MM.1S (cell line): Measurements from ENCODE around the gene MAD1L1.

Experiments
- DNase-seq: peaks from one replicate; pipeline ENCODE4 v3.0.0-alpha.2; 2015
- H2AFZ ChIP-seq: fragments of 300-600 bp; sonication (generic); 2 replicates; pipeline ENCODE4 v1.6.0; 2016; ENCODE audit warnings: antibody characterized with exemption, low read length
- H3F3A ChIP-seq: fragments of 300-600 bp; sonication (generic); 2 replicates; pipeline ENCODE4 v1.6.1; 2016; ENCODE audit warnings: mild to moderate bottlenecking, antibody characterized with exemption, low read length, moderate library complexity, mixed read lengths; ENCODE audit not compliant: insufficient read depth
- H3K27ac ChIP-seq: fragments of 300-600 bp; sonication (generic); 2 replicates; pipeline ENCODE4 v1.5.1; 2016; ENCODE audit warnings: mild to moderate bottlenecking, low read length
- H3K27me3 ChIP-seq: fragments of 300-600 bp; sonication (generic); replicated peaks from 2 replicates; pipeline ENCODE4 v1.6.0; 2016; ENCODE audit warnings: low read length; ENCODE audit not compliant: insufficient read depth
- H3K36me3 ChIP-seq: fragments of 300-600 bp; sonication (generic); replicated peaks from 2 replicates; pipeline ENCODE4 v1.6.1; 2016; ENCODE audit warnings: mild to moderate bottlenecking, low read length, mixed read lengths; ENCODE audit not compliant: insufficient read depth
- H3K4me1 ChIP-seq: fragments of 300-600 bp; sonication (generic); 2 replicates; pipeline ENCODE4 v1.6.1; 2016; ENCODE audit warnings: low read length, mixed read lengths
- H3K4me2 ChIP-seq: fragments of 300-600 bp; sonication (generic); 2 replicates; pipeline ENCODE4 v1.6.0; 2016; ENCODE audit warnings: low read depth, low read length
- H3K4me3 ChIP-seq: fragments of 300-600 bp; sonication (generic); 2 replicates; pipeline ENCODE4 v1.5.1; 2016; ENCODE audit warnings: low read length, mixed read lengths
- H3K79me2 ChIP-seq: fragments of 300-600 bp; sonication (generic); 2 replicates; pipeline ENCODE4 v1.6.1; 2016; ENCODE audit warnings: mixed run types, low read length, mixed read lengths
- H3K9ac ChIP-seq: fragments of 300-600 bp; sonication (generic); 2 replicates; pipeline ENCODE4 v1.6.1; 2016; ENCODE audit warnings: low read length, mixed read lengths
- H3K9me2 ChIP-seq: fragments of 300-600 bp; sonication (generic); replicated peaks from 2 replicates; pipeline ENCODE4 v1.6.1; 2016; ENCODE audit warnings: mild to moderate bottlenecking, low read length, mixed read lengths; ENCODE audit not compliant: insufficient read depth
- H3K9me3 ChIP-seq: fragments of 300-600 bp; sonication (generic); replicated peaks from 2 replicates; pipeline ENCODE4 v1.6.1; 2016; ENCODE audit warnings: mild to moderate bottlenecking, low read length, mixed read lengths; ENCODE audit not compliant: insufficient read depth
- H4K20me1 ChIP-seq: fragments of 300-600 bp; sonication (generic); 2 replicates; pipeline ENCODE4 v1.6.1; 2016; ENCODE audit warnings: mild to moderate bottlenecking, low read length, moderate library complexity, mixed read lengths; ENCODE audit not compliant: insufficient read depth
- EZH2 ChIP-seq: fragments of 300-600 bp; sonication (generic); optimal IDR thresholded peaks from 2 replicates; pipeline ENCODE3; 2017; ENCODE audit warnings: low read depth, mild to moderate bottlenecking, antibody characterized with exemption, low read length, mixed read lengths
- EZH2phosphoT487 ChIP-seq: fragments of 300-600 bp; sonication (generic); IDR thresholded peaks from 2 replicates; pipeline ENCODE4 v1.6.1; 2018; ENCODE audit warnings: antibody characterized with exemption, low read length
- TF ChIP-seq, protein P1 (sequence below): fragments of 300-600 bp; sonication (generic); IDR thresholded peaks from 2 replicates; pipeline ENCODE4 v1.5.1; 2016; ENCODE audit warnings: antibody characterized with exemption, low read length, mixed read lengths

The MAD1L1 gene

DNA sequence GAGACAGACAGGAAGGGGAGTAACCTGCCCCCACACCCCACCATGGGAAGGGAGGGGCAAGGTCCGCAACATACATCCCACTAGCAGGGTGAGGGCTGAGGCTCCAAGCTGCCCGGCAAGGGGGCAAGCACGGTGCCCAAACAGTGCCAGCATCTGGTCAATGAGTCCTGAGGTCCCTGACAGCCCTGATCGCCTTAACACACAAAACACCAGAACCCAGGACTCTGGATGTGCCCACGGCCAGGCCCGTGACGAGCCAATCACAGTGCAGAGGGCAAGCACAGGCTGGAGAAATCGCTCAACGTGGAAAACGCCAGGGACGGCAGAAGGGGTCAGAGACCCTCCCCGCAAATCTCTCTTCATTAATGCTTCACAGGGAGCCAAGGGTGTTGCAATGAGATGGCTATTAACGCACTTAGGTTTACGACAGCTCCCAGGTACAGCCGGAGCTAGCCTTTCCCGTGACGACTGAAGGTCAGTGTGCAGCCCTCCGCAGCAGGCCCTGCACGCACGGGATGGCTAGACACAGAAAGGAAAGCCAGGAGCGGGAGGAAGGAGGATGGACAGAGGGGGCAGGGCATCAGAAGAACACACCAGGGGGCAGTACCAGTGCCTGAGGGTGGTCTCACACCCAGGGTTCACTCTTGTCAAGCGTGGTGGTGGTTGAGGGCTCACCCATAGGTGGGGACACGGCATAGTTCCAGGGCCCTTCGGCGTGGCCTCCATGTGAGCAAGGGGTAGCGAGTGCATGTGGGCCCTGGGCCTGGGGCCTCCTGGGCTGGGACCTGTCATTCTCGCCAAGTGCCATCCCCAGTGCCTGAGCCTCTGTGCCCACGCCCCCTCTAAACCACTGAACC, 220.5 kb downstream of the MAD1L1 start:
- H2AFZ ChIP-seq: no peak overlapping the region
- no peaks in the 10 kb centered on the region for H3F3A ChIP-seq
- no peaks in the 10 kb centered on the region for H3K9me2 ChIP-seq
- no peaks in the 10 kb centered on the region for H3K79me2 ChIP-seq
- H3K9me3 ChIP-seq: no peaks in the 10 kb centered on the region
- TF ChIP-seq EZH2: no peak
- TF ChIP-seq, protein P1, sequence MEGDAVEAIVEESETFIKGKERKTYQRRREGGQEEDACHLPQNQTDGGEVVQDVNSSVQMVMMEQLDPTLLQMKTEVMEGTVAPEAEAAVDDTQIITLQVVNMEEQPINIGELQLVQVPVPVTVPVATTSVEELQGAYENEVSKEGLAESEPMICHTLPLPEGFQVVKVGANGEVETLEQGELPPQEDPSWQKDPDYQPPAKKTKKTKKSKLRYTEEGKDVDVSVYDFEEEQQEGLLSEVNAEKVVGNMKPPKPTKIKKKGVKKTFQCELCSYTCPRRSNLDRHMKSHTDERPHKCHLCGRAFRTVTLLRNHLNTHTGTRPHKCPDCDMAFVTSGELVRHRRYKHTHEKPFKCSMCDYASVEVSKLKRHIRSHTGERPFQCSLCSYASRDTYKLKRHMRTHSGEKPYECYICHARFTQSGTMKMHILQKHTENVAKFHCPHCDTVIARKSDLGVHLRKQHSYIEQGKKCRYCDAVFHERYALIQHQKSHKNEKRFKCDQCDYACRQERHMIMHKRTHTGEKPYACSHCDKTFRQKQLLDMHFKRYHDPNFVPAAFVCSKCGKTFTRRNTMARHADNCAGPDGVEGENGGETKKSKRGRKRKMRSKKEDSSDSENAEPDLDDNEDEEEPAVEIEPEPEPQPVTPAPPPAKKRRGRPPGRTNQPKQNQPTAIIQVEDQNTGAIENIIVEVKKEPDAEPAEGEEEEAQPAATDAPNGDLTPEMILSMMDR: no peak
- TF ChIP-seq EZH2phosphoT487: no peak
- no peak overlapping the region for H3K27ac ChIP-seq
- no peaks in the 10 kb centered on the region for H3K36me3 ChIP-seq
- H3K9ac ChIP-seq: no peak overlapping the region
- H3K4me1 ChIP-seq: no peaks in the 10 kb centered on the region
- H4K20me1 ChIP-seq: no peaks in the 10 kb centered on the region
- H3K4me2 ChIP-seq: no peak overlapping the region
- no peaks in the 10 kb centered on the region for H3K27me3 ChIP-seq
- no peak overlapping the region for H3K4me3 ChIP-seq
- DNase-seq: no peak

DNA sequence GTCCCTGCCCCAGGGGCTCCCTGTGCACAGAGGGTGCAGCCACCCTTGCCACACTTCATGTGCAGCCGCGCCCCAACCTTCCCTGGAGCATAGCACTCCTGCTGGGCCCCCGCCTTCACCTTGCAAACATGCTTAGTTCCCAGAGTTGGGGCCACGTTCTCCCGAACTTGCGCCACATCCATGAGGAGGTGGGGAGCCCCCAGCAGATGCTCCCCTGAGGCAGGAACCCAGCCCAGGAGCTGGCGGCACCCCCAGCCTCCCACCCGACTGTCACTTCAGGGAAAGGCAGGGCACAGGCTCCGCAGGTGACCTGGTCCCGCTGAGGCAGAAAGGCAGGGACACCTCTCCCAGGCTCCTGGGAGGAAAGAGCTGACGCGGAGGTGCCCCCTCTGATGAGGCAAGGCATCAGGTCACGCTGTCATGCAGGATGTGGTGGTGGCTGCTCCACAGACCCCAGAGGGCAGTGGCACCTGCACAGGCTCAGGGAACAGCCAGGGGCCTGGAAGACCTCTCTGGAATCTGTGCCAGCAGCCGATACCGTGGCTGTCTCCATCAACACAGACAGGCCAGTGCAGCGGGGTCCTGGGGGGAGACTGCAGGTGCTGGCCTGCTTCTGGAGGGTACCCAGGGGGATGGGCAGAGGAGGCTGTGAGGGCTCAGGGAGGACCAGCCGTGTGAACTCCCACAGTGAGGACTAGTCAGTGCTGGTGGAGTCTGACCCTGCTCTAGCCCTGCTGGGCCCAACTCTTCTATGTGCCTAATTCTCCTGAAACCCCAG, 221.3 kb downstream of the MAD1L1 start:
- no peaks in the 10 kb centered on the region for H3K9me2 ChIP-seq
- no peaks in the 10 kb centered on the region for H3K79me2 ChIP-seq
- H3K27me3 ChIP-seq: no peaks in the 10 kb centered on the region
- no peak for TF ChIP-seq EZH2
- TF ChIP-seq, protein P1: no peak
- no peak for TF ChIP-seq EZH2phosphoT487
- H4K20me1 ChIP-seq: no peaks in the 10 kb centered on the region
- no peak overlapping the region for H3K27ac ChIP-seq
- no peaks in the 10 kb centered on the region for H3K9me3 ChIP-seq
- H3K4me1 ChIP-seq: no peaks in the 10 kb centered on the region
- H3K4me3 ChIP-seq: no peak overlapping the region
- DNase-seq: no peak
- H3F3A ChIP-seq: no peaks in the 10 kb centered on the region
- H3K4me2 ChIP-seq: no peak overlapping the region
- no peak overlapping the region for H2AFZ ChIP-seq
- H3K9ac ChIP-seq: no peak overlapping the region
- H3K36me3 ChIP-seq: no peaks in the 10 kb centered on the region

DNA sequence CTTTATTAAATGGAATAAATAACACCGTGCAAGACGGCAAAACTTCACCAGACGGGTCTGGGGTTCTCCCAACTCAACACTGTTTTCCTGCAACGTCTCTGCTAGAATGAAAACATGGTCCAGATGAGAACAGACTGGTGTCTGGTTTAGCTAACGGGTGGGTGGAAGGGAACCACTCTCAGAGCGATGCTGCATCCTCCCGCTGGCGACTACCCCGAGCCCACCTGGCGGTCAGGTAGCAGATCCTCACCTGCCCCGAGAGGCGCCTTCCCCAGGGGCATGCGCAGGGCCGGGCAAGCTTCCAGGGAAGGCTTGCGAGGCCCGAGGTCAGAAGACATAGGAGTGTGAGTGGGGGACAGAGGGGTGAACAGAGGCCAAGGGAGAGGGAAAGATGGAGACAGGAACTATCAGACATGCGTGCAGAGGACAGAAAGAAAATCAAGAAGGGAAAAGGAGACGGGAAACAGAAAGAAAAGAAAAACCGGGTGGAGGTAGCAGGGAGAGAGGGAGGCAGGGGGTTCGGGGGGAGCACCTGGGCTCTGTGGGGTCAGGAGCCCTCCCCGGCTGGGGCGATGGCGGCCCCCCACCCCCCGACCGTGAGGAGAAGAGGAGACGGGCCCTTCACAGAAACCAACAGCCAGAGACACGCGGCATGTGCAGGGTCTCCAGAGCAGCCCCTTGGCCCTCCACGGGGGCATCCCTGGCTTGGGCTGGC, 222.0 kb downstream of the MAD1L1 start:
- no peak overlapping the region for H3K27ac ChIP-seq
- no peaks in the 10 kb centered on the region for H4K20me1 ChIP-seq
- no peaks in the 10 kb centered on the region for H3K4me1 ChIP-seq
- no peaks in the 10 kb centered on the region for H3K9me2 ChIP-seq
- no peak for DNase-seq
- no peak overlapping the region for H3K4me2 ChIP-seq
- no peaks in the 10 kb centered on the region for H3K27me3 ChIP-seq
- H3F3A ChIP-seq: no peaks in the 10 kb centered on the region
- H3K79me2 ChIP-seq: no peaks in the 10 kb centered on the region
- TF ChIP-seq, protein P1: no peak
- TF ChIP-seq EZH2 (no peak), EZH2phosphoT487 (no peak)
- no peak overlapping the region for H3K9ac ChIP-seq
- H3K36me3 ChIP-seq: no peaks in the 10 kb centered on the region
- no peak overlapping the region for H2AFZ ChIP-seq
- no peaks in the 10 kb centered on the region for H3K9me3 ChIP-seq
- no peak overlapping the region for H3K4me3 ChIP-seq
